Epithelial cell of proximal tubule (primary cell): Measurements from ENCODE around the gene CDK5RAP1. TPM values are rescaled to one million over a fixed set of nuclear protein-coding genes. Genes with fewer than 3 reads are reported as not detected.

Source experiments
- DNase-seq: peaks from one replicate; pipeline ENCODE4 v3.0.0-alpha.2; 2011; ENCODE audit warnings: low read depth
- H3K4me3 ChIP-seq: 2 replicates; pipeline ENCODE4 v1.5.1; 2011; ENCODE audit warnings: low read depth, mild to moderate bottlenecking, low read length
- CTCF ChIP-seq: conservative IDR thresholded peaks from 2 replicates; pipeline ENCODE4 v1.5.1; 2012; ENCODE audit warnings: low read depth, mild to moderate bottlenecking, low read length
- total RNA-seq: library from RNA; depleted of rRNA; stranded (reverse); fragments of >200 nt; gene quantifications from 2 replicates; pipeline ENCODE4 v1.2.3, GENCODE V29; 2015

Gene CDK5RAP1
- total RNA-seq, 1 donor from 2014 or later: 28.8 TPM

- no peak for DNase-seq
- no peak overlapping the region for H3K4me3 ChIP-seq
- no peak for TF ChIP-seq CTCF
These were observed 89.3 kb downstream of the CDK5RAP1 start for GRCh38 chr20:33311996-33312395.

- TF ChIP-seq CTCF: no peak
- no peak overlapping the region for H3K4me3 ChIP-seq
- DNase-seq: no peak
These were observed 90.3 kb downstream of the CDK5RAP1 start for GRCh38 chr20:33311011-33311410.

- no peak overlapping the region for H3K4me3 ChIP-seq
- no peak for TF ChIP-seq CTCF
- no peak for DNase-seq
These were observed 90.9 kb downstream of the CDK5RAP1 start for GRCh38 chr20:33310327-33310899.

GRCh38 chr20:33309631-33310030 is 91.7 kb downstream of the CDK5RAP1 start:
- no peak for DNase-seq
- no peak overlapping the region for H3K4me3 ChIP-seq
- no peak for TF ChIP-seq CTCF

Other genes starting within 250 kb of the CDK5RAP1 start
- not detected in 2 replicates for gene BPIFA2, start 233.4 kb downstream of the CDK5RAP1 start, total RNA-seq
- gene BPIFA3, start 184.2 kb downstream of the CDK5RAP1 start, total RNA-seq: not detected in 2 replicates
- gene BPIFA1, start 165.5 kb downstream of the CDK5RAP1 start, total RNA-seq: not detected in 2 replicates
- not detected in 2 replicates for gene BPIFB1, start 118.3 kb downstream of the CDK5RAP1 start, total RNA-seq
- gene SNTA1, start 42.2 kb upstream of the CDK5RAP1 start, total RNA-seq: 6.9 and 12.4 TPM in 2 replicates
- gene CBFA2T2, start 88.6 kb upstream of the CDK5RAP1 start, total RNA-seq: 3.3 and 8.4 TPM in 2 replicates